Measurements from ENCODE around the gene TXNDC12.
"Not testable (repeated sequence)": the region's sequence is repeated elsewhere in the genome, so short reads cannot be mapped to it uniquely, and the experiment has no call there.

TXNDC12 gene

GRCh38 chr1:52055066-52055865, at the start of gene TXNDC12:
Gene TXNDC12, minus strand, starts transcription at chr1:52055191. Its CDS starts 95 bp downstream, at chr1:52055096.
- DNase-seq (ENCODE audit: low spot score): peak; percentile 91

- DNase-seq (ENCODE audit: low spot score): no peak
Observed at GRCh38 chr1:52102336-52103013, 47.5 kb upstream of the TXNDC12 start.

- no peak for DNase-seq (ENCODE audit: low spot score)
Observed at GRCh38 chr1:52098139-52098871, 43.3 kb upstream of the TXNDC12 start.

GRCh38 chr1:52096216-52096615, 41.2 kb upstream of the TXNDC12 start:
- no peak for DNase-seq (ENCODE audit: low spot score)

- not testable (repeated sequence) for DNase-seq (ENCODE audit: low spot score)
Observed at GRCh38 chr1:52094300-52094699, 39.3 kb upstream of the TXNDC12 start.

- not testable (repeated sequence) for DNase-seq (ENCODE audit: low spot score)
Observed at GRCh38 chr1:52087892-52088291, 32.9 kb upstream of the TXNDC12 start.

- no peak for DNase-seq (ENCODE audit: low spot score)
Observed at GRCh38 chr1:52080014-52080415, 25.0 kb upstream of the TXNDC12 start.

GRCh38 chr1:52077277-52077676, 22.3 kb upstream of the TXNDC12 start:
- DNase-seq (ENCODE audit: low spot score): not testable (repeated sequence)

GRCh38 chr1:52072291-52072690, 17.3 kb upstream of the TXNDC12 start:
- no peak for DNase-seq (ENCODE audit: low spot score)

- DNase-seq (ENCODE audit: low spot score): no peak
Observed at GRCh38 chr1:52070704-52071103, 15.7 kb upstream of the TXNDC12 start.

- no peak for DNase-seq (ENCODE audit: low spot score)
Observed at GRCh38 chr1:52063192-52063591, 8.2 kb upstream of the TXNDC12 start.

GRCh38 chr1:52060822-52061221, 5.8 kb upstream of the TXNDC12 start:
- DNase-seq (ENCODE audit: low spot score): no peak

GRCh38 chr1:52059888-52060287, 4.9 kb upstream of the TXNDC12 start:
- DNase-seq (ENCODE audit: low spot score): no peak

- no peak for DNase-seq (ENCODE audit: low spot score)
Observed at GRCh38 chr1:52059321-52059720, 4.3 kb upstream of the TXNDC12 start.

GRCh38 chr1:52057876-52058415, 3.0 kb upstream of the TXNDC12 start:
- DNase-seq (ENCODE audit: low spot score): no peak

- no peak for DNase-seq (ENCODE audit: low spot score)
Observed at GRCh38 chr1:52057255-52057654, 2.3 kb upstream of the TXNDC12 start.

- no peak for DNase-seq (ENCODE audit: low spot score)
Observed at GRCh38 chr1:52056937-52057231, 1.9 kb upstream of the TXNDC12 start.

GRCh38 chr1:52056163-52056936, 1.4 kb upstream of the TXNDC12 start, which contains the start of gene BTF3L4:
Gene BTF3L4, plus strand, starts transcription at chr1:52056295. Its CDS starts 3,553 bp downstream, at chr1:52059848.
- DNase-seq (ENCODE audit: low spot score): peak; percentile 95

- no peak for DNase-seq (ENCODE audit: low spot score)
Observed at GRCh38 chr1:52055866-52056162, 823 bp upstream of the TXNDC12 start.

GRCh38 chr1:52054496-52055065, 410 bp downstream of the TXNDC12 start:
- DNase-seq (ENCODE audit: low spot score): no peak

GRCh38 chr1:52053862-52054261, 1.1 kb downstream of the TXNDC12 start:
- no peak for DNase-seq (ENCODE audit: low spot score)

- DNase-seq (ENCODE audit: low spot score): not testable (repeated sequence)
Observed at GRCh38 chr1:52049337-52049736, 5.7 kb downstream of the TXNDC12 start.
